Measurements from ENCODE around the gene GSTM2. TPM values are rescaled to one million over a fixed set of nuclear protein-coding genes. Genes with fewer than 3 reads are reported as not detected.

Gene GSTM2
- total RNA-seq, 2 donors from 2014 or later = 18.4 to 30.3 TPM

GRCh38 chr1:109634292-109634691, 33.6 kb upstream of the GSTM2 start:
- whole genome bisulfite sequencing, 2 experiments (ENCODE audit: insufficient coverage in 1 of 2, insufficient read length in 1 of 2) = 85 to 94% methylated on average over 4 to 6 of the region's 6 CpGs
- Histone ChIP-seq H3K9ac (ENCODE audit: extremely low read depth, low read length, poor library complexity, severe bottlenecking) (no peak overlapping the region), H3K27me3 (ENCODE audit: control insufficient read depth, insufficient read depth, low read length, poor library complexity, severe bottlenecking) (no peaks in the 10 kb centered on the region), H3K4me1 (ENCODE audit: control insufficient read depth, insufficient read depth, low read length) (peaks cover 6% of the 10 kb centered on the region), H3K36me3 (ENCODE audit: control insufficient read depth, insufficient read depth, low read length) (peaks cover 15% of the 10 kb centered on the region), H3K4me3 (ENCODE audit: low read length) (no peak overlapping the region), H3K9me3 (ENCODE audit: control insufficient read depth, low read length) (no peaks in the 10 kb centered on the region), H3K27ac (ENCODE audit: low read depth, low read length) (no peak overlapping the region)
- no peak for DNase-seq
- Mint-ChIP-seq H3K36me3 (ENCODE audit: low read depth) (peaks cover 12% of the 10 kb centered on the region), H3K27ac (no peak overlapping the region), H3K4me1 (peaks cover 14% of the 10 kb centered on the region), H3K4me3 (no peak overlapping the region), H3K9me3 (no peaks in the 10 kb centered on the region), H3K27me3 (ENCODE audit: insufficient read depth) (no peaks in the 10 kb centered on the region)
- no peak for TF ChIP-seq CTCF (conservative IDR thresholded peaks at IDR 0.05)

DNA sequence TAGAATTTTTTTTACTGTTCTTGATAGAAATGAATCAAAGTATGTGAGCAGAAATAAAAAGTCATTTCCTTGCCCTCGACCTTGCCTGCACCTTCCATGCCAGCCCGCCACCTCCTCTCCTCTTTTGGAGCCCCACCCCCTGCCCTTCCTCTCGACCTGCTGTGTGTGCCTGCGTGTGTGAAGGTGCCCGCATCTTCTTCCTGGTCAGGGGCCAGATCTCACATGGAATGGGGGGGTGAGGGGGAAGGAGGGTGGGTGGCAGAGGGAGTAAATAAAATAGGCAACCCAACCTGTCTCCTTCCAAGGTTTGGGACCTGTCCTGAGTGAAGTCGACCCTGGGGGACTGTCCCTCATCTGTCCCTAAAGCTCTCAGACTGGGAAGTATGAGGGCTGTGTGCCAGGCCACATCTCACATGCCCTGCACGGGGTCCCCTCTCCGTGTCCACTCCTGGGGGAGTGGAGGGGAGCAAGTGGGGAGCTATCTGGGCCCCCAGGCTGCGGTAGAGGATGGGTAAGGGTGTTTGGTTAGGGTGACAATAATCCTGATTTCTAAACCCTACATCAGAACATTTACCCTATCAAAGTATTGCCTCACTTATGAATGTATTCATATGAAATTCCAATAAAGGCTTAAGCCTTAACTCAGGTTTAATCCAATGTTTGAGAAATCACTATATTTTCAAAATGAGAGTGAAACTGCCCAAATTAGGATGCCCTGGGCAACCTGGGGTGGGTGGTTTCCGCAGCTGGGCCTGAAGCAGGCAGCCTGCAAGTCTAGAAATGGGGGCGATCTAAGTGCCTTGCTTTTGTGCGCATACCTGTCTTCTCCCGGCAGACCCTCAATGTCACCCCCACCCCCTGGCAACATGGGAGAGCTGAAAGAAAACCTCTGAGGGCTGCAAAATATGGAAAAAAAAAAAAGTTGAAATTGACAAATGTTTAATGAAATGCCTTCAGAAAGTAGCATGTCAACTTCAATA, 32.8 kb upstream of the GSTM2 start:
- Mint-ChIP-seq H3K27me3 (ENCODE audit: insufficient read depth) (no peaks in the 10 kb centered on the region), H3K27ac (peak overlapping the region; percentile 55)
- WGBS, 2 experiments (ENCODE audit: insufficient coverage in 1 of 2, insufficient read length in 1 of 2) = 85 to 100% methylated on average over 3 to 12 of the region's 13 CpGs

GRCh38 chr1:109635862-109636200, 32.0 kb upstream of the GSTM2 start:
- peaks cover 6% of the 10 kb centered on the region for H3K4me1 ChIP-seq (ENCODE audit: control insufficient read depth, insufficient read depth, low read length)
- no peak overlapping the region for H3K4me3 ChIP-seq (ENCODE audit: low read length)
- Mint-ChIP-seq H3K36me3 (ENCODE audit: low read depth) (peaks cover 5% of the 10 kb centered on the region), H3K27ac (no peak overlapping the region), H3K4me3 (no peak overlapping the region), H3K27me3 (ENCODE audit: insufficient read depth) (no peaks in the 10 kb centered on the region), H3K4me1 (peaks cover 23% of the 10 kb centered on the region), H3K9me3 (no peaks in the 10 kb centered on the region)
- H3K9me3 ChIP-seq (ENCODE audit: control insufficient read depth, low read length) = no peaks in the 10 kb centered on the region
- no peak overlapping the region for H3K27ac ChIP-seq (ENCODE audit: low read depth, low read length)
- no peak overlapping the region for H3K9ac ChIP-seq (ENCODE audit: extremely low read depth, low read length, poor library complexity, severe bottlenecking)
- H3K36me3 ChIP-seq (ENCODE audit: control insufficient read depth, insufficient read depth, low read length) = peaks cover 7% of the 10 kb centered on the region
- H3K27me3 ChIP-seq (ENCODE audit: control insufficient read depth, insufficient read depth, low read length, poor library complexity, severe bottlenecking) = no peaks in the 10 kb centered on the region
- no peak for DNase-seq
- 83 to 93% methylated on average over 2 of the region's 2 CpGs for WGBS, 2 experiments (ENCODE audit: insufficient coverage in 1 of 2, insufficient read length in 1 of 2)
- TF ChIP-seq CTCF (conservative IDR thresholded peaks at IDR 0.05) = no peak

More for the DNA sequence above, 32.8 kb upstream of the GSTM2 start:
- H3K27ac ChIP-seq (ENCODE audit: low read depth, low read length) = no peak overlapping the region
- H3K27me3 ChIP-seq (ENCODE audit: control insufficient read depth, insufficient read depth, low read length, poor library complexity, severe bottlenecking) = no peaks in the 10 kb centered on the region
- peaks cover 6% of the 10 kb centered on the region for H3K4me1 ChIP-seq (ENCODE audit: control insufficient read depth, insufficient read depth, low read length)
- no peak overlapping the region for H3K4me3 Mint-ChIP-seq
- no peaks in the 10 kb centered on the region for H3K9me3 Mint-ChIP-seq
- DNase-seq = peak; percentile 43
- H3K36me3 Mint-ChIP-seq (ENCODE audit: low read depth) = peaks cover 5% of the 10 kb centered on the region
- H3K4me1 Mint-ChIP-seq = peaks cover 21% of the 10 kb centered on the region
- no peaks in the 10 kb centered on the region for H3K9me3 ChIP-seq (ENCODE audit: control insufficient read depth, low read length)
- no peak for TF ChIP-seq CTCF (conservative IDR thresholded peaks at IDR 0.05)
- H3K9ac ChIP-seq (ENCODE audit: extremely low read depth, low read length, poor library complexity, severe bottlenecking) = no peak overlapping the region
- H3K4me3 ChIP-seq (ENCODE audit: low read length) = no peak overlapping the region
- H3K36me3 ChIP-seq (ENCODE audit: control insufficient read depth, insufficient read depth, low read length) = peaks cover 10% of the 10 kb centered on the region

Measured in endodermal cell (in vitro differentiated cells).